Measurements from ENCODE around the gene SLC25A31.

- TF ChIP-seq EZH2 (IDR thresholded peaks at IDR 0.05; ENCODE audit: low read depth) = no peak
- TF ChIP-seq CTCF (conservative IDR thresholded peaks at IDR 0.05) = no peak
These were observed 18.8 kb downstream of the SLC25A31 start for GRCh38 chr4:127748957-127749356.
